ENCODE data around the gene SLC16A10.
"Not testable (repeated sequence)": the region's sequence is repeated elsewhere in the genome, so short reads cannot be mapped to it uniquely, and the experiment has no call there.

SLC16A10 gene

DNA sequence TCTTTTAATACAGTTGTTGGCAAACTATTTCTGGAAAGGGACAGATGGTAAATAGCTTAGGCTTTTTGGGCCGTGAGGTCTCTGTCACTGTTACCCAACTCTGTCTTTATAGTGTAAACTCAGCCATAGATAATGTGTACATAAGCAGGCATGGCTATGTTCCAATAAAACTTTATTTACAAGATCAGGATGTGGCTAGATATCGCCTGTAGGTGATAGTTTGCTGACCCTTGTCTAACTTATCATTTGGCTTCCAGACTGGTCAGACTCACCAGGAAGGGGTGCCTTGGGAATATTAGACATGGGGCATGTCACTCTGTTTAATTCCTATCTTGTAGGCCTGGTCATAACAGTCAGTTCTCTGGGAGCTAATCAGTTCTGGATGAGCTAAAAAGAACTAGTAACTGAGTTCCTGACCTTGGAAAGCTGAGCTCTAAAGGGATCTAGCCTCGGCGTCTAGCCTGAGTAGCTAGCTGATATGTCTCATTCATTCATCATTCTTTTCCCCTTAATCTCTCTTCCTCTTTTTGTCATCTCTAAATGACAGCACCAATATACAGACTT is 163.6 kb downstream of the SLC16A10 start:
- FAIRE-seq (no peak), DNase-seq (ENCODE audit: insufficient read length, low spot score) (no peak)

DNA sequence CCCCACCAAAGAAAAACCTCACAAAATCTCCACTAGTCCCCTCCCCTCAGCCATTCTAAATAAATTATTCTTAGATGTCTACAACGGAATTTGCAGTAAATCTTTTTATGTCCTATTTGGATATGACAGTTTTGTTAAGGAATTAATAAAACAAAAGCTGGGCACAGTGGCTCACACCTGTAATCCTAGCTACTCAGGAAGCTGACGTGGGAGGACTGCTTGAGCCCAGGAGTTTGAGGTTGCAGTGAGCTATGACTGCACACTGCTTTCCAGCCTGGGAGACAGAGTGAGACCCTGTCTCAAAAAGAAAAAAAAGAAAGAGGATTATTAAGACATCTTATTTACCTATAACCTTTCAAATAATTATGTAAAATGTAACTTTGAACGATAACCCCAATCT is 165.4 kb downstream of the SLC16A10 start:
- DNase-seq (ENCODE audit: insufficient read length, low spot score): no peak
- no peak for FAIRE-seq

DNA sequence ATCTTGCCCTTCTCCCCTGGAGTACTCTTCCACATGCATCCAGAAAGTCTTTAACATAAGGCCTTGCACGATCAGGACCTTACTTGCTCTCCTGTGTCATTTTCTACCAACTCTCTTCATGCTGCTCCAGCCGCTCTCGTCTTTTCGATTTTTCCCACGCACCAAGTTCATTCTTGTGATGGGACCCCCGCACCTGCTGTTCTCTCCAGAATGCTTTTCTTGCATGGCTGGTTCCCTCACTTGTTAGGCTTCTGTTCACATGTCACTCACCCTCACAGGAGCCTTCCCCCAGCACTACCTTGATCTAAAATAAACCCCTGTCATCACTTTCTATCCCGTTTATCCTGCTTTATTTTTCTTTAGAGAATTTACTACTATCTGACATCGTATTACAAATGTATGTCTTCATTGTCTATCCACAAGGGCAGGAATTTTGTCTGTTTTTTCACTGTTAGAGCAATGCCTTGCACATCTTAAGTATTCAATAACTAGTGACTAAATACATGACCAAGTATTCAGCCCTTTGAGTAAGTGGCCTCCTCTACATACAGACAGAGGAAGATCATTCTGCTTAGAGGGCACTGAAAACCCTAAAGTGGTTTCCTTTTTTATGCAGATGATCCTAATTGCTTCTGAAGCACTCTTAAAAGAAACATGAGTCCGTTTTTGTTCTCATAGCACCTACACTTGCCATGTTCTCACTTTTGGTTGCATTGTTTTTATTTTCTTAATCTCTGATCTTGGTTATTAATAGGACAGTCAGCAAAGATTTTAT is 166.9 kb downstream of the SLC16A10 start:
- no peak for FAIRE-seq
- no peak for DNase-seq (ENCODE audit: insufficient read length, low spot score)

DNA sequence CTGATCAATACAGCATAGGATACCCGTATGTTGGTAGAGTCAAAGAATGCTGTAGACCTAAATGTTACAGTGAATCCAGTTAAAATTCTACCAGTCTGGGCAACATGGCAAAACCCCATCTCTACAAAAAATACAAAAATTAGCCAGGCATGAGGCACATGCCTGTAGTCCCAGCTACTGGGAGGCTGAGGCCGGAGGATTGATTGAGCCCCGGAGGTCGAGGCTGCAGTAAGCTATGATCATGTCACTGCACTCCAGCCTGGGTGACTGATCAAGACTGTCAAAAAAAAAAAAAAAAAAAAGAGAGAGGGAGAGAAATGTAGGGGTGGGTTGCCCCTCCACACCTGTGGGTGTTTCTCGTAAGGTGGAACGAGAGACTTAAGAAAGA is 167.5 kb downstream of the SLC16A10 start:
- no peak for DNase-seq (ENCODE audit: insufficient read length, low spot score)
- no peak for FAIRE-seq

DNA sequence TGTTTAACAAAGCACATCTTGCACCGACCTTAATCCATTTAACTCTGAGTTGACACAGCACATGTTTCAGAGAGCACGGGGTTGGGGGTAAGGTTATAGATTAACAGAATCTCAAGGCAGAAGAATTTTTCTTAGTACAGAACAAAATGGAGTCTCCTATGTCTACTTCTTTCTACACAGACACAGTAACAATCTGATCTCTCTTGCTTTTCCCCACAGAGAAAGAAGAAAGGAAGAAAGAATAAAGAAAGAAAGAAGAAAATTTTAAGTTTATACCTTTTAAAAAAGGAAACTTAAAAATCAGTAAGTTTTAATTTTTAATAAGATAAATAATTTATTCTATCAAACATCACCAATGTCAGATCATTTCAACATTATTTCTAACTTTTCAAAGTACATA is 168.5 kb downstream of the SLC16A10 start:
- not testable (repeated sequence) for FAIRE-seq; DNase-seq (ENCODE audit: insufficient read length, low spot score)

DNA sequence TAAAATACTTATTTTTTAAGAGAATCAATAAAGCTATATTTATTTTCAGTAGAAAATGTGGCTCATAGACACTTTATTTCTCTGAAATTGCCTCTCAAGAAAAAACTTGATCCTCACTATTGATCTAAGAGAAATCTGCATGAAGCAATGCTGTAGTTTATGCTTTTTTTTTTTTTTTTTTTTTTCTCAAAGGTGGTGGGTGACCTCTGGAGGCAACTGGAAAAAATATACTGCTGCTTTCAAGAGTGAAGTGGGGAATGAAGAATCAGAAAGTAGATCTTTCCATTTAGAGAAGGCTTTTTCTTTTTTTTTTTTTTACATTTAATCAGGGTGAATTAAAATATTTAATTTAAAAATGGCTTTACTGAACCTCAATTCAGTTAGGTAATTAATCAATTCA is 169.3 kb downstream of the SLC16A10 start:
- FAIRE-seq (no peak), DNase-seq (ENCODE audit: insufficient read length, low spot score) (peak; percentile 25)

DNA sequence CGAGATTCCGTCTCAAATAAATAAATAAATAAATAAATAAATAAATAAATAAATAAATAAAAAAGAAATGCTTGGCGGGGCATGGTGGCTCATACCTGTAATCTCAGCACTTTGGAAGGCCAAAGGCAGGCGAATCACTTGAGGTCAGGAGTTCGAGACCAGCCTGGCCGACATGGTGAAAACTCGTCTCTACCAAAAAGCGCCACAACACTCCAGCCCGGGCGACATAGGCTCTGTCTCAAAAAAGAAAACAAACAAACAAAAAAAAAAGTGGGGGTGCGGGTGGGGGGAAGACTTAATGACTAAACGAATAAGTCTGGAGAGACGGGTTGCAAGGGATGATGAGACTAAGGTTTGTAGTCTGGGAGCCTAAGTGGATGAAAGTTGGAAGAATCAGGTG is 170.7 kb downstream of the SLC16A10 start:
- FAIRE-seq (no peak), DNase-seq (ENCODE audit: insufficient read length, low spot score) (no peak)

DNA sequence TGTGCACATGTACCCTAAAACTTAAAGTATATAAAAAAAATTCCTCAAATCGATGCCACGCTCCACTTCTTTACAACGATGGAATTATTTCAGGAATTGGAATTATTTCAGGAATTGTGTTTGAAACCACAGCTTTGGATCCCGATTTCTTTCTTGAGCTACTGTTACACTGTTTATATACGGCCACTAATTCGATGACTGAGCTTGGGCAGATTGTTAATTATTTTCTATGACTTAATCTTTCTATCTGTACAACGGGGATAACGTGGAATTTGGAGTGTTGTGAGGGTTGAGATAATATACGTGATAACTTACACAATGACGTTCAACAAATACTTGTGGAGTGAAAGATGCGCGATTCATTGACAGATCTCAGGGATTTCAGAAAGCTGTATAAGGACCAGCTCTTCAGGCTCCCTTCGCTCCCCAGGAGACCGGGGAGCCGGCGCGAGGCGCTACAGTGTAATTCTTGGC is 171.3 kb downstream of the SLC16A10 start:
- FAIRE-seq: no peak
- peak; percentile 3 for DNase-seq (ENCODE audit: insufficient read length, low spot score)

DNA sequence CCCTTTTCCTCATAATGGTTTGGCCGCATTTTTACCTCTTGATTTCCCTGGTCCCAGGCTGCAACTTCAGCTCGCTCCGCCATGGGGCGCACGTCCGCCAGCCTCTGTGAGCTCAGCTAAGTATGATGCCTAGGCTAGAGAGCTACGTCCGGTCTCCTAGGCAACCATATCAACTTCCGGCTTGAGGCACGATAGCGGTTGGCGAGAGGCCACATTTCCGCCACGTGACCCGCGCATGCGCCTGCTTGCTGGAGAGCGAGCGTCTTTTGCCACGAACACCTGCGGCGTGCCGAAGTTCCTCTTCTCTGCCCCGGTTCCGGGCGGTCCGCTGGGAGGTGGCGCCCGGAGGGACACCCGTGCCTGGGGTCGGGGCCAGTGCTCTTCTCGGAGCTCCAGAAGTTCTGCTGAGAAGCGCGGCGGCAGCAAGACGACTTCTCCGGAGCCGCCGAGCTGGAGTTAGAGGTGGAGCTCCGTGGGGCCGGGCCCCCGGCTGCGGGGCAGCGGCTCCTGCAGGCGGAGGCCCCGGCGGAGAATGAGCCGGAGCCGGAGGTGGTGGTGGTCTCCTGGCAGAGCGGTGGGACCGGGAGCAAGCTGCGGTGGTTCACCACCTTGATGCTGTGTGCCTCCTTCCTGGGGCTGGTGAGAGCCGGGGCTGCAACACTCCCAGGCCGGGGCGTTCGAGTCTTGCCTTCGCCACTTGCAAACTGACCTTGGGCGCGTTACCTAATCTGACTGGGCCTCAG is 172.0 kb downstream of the SLC16A10 start:
- FAIRE-seq (peak; percentile 97), DNase-seq (ENCODE audit: insufficient read length, low spot score) (peak; percentile 96)

DNA sequence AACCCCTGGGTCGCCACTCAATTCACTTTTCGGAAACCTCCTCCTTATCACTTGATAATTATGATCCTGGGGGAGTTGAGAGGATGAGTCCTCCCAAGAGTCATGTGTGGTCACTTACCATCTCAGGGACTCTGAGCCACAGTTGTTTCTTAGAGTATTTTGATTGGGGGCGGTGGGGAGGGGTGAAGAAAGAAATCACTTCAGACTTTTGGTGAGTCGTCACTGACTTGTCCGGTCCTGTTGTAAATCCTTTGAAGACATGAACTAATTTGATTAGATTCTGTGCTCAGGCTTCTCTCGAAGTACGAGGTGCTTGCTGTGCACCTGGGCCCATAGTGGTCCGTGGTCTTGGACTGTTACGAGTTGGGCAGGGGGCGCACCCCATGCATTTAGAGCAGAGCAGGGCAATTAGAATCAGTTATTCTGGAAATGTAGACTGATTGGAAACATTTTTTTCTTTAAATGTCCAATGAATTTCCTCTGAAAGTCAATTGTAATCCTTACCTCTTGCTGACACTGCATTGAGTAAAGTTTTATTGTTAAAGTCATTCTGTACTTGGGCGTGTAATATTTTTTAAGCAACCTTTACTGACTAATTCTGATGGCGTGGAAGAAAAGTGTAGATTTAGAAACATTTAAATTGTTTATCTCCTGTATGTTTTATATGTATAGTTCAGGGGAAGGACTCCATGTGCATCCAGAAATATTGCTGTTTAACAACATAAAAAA is 173.4 kb downstream of the SLC16A10 start:
- FAIRE-seq (no peak), DNase-seq (ENCODE audit: insufficient read length, low spot score) (peak; percentile 5)

DNA sequence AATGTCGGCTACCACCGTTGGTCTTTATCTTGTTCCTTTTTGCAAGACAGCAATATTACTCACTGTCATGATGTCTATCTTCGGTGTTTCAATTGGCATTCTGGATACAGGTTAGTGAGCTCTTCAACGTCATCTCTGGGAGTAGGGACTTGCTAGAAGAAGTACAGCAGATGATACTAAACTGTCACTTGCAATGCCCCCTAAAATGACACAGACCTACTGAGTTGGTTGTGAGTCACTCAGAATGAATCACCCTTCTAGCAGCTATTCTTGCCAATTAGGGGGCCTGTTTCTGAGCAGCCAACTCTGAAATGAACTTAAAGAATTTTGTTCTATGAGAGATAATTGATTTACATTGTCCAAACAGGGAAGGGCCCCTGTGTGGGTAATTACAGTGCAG is 176.5 kb downstream of the SLC16A10 start:
- DNase-seq (ENCODE audit: insufficient read length, low spot score) (peak; percentile 68), FAIRE-seq (peak; percentile 55)

DNA sequence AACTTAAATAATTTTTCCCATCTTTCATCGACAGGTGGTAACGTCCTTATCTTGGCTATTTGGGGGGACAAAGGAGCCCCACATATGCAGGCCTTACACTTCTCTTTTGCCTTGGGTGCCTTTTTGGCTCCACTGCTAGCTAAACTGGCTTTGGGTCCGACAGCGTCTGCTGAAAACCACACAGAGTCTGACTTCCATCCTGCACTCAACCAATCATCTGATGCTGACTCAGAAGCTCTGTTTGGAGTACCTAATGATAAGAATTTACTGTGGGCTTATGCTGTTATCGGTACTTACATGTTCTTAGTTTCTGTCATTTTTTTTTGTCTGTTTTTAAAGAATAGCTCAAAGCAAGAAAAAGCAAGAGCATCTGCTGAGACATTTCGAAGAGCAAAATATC is 178.5 kb downstream of the SLC16A10 start:
- no peak for DNase-seq (ENCODE audit: insufficient read length, low spot score)

DNA sequence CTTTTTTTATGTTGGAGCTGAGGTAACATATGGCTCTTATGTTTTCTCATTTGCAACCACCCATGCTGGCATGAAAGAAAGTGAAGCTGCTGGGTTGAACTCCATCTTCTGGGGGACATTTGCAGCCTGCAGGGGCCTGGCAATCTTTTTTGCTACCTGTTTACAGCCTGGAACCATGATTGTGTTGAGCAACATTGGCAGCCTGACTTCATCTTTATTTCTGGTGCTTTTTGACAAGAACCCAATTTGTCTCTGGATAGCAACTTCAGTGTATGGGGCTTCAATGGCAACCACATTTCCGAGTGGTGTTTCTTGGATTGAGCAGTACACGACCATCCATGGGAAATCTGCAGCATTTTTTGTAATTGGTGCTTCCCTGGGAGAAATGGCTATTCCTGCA is 179.0 kb downstream of the SLC16A10 start:
- FAIRE-seq (no peak), DNase-seq (ENCODE audit: insufficient read length, low spot score) (no peak)

More for the DNA sequence above, 178.5 kb downstream of the SLC16A10 start:
- FAIRE-seq: no peak

DNA sequence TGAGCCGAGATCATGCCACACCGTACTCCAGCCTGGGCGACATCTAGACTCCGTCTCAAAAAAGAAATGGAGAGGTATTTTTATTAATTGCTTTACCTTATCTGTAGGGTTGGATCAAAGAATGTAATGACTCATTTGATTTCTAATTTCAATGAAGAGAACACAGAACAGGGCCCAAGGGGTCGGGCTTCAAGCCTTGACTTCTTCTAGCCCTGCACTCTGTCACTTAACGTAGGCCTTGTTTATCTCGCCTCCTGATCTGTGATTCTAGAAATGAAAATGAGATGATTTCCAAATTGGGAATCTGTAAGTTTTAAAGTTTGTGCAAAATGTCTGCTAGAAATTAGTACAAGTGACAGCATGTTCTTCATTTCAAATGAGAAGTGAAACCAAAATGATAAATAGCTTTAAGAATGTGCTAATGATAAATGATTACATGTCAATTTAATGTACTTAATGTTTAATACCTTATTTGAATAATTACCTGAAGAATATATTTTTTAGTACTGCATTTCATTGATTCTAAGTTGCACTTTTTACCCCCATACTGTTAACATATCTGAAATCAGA is 180.5 kb downstream of the SLC16A10 start:
- FAIRE-seq (no peak), DNase-seq (ENCODE audit: insufficient read length, low spot score) (no peak)

DNA sequence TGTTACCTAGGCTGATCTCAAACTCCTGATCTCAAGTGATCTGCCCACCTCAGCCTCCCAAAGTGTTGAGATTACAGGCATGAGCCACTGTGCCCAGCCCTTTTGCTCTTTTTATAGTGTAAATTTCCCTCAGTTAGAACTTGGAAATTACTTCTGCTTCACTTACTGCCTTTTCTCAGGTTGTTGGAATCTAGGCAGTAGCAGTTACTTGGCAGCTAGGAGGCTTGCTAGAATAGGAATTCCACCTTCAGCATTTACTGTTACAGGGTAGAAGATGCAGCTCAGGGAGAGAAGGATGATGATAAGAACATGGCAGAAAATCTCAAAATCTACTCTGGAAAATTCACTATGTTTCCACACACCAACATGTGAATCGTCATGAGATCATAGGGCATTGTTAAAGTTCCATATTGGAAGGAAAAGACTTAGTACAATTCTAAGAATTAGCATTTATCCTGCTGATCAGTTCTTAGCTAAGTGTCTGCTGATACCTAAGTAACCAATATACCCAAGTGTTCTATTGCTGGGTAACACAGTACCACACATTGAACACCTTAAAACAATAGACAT is 182.2 kb downstream of the SLC16A10 start:
- FAIRE-seq (no peak), DNase-seq (ENCODE audit: insufficient read length, low spot score) (no peak)

DNA sequence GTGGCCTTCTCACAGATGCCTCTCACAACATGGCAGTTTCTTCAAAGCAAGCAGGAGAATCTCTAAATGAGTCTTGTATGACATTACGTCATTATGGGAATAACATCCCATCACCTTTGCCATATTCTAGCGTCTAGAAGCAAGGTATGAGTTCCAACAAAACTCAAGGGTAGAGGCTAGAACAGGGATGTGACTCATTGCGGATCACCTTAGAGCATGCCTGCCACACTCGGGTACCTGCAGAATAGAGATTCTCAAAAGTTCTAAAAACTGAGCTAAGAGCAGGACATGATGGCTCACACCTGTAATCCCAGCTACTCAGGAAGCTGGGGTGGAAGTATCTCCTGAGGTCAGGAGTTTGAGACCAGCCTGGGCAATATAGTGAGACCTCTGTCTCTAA is 182.8 kb downstream of the SLC16A10 start:
- FAIRE-seq (no peak), DNase-seq (ENCODE audit: insufficient read length, low spot score) (no peak)

DNA sequence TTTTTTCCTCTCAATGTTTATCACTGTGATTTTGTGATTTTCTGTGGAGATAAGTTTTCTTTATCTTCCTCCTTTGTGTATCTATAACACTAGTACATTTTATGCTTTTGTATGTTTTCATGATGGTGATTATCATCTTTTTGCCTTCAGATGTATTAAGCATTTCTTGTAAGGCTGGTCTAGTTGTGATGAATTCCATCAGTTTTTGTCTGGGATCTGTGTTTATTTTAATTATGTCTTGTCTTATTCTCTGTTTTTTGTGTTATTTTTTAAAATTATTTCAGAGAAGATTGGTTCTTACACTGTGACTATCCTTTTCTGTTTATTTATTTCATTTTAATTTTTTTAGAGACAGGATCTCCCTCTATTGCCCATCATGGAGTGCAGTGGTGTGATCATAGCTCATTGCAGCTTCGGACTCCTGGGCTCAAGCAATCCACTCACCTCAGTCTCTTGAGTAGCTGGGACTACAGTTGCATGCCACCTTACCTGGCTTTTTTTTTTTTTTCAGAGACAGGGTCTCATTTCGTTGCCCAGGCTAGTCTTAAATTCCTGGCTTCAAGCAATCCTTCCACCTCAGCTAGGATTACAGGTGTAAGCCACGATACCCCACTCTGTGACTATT is 187.4 kb downstream of the SLC16A10 start:
- FAIRE-seq: no peak
- DNase-seq (ENCODE audit: insufficient read length, low spot score): no peak

DNA sequence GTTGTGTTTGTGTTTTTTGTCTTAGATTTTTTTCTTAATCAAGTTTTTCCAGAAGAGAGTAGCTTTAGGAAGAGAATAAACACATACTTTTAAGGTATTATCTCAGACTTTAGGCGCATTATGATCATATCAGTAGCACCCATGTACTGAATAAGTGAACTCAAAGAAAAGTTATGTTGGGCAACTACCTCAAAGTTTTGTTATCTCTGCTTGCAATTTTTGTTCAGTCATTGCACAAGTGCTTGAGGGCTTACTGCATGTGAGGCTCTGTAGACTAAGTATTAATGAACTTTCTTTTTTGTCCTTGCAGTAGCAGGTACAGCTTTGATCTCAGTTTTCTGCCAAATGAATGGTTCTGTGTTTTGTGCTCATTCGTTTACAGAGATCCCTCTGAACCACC is 189.0 kb downstream of the SLC16A10 start:
- no peak for DNase-seq (ENCODE audit: insufficient read length, low spot score)
- FAIRE-seq: no peak

DNA sequence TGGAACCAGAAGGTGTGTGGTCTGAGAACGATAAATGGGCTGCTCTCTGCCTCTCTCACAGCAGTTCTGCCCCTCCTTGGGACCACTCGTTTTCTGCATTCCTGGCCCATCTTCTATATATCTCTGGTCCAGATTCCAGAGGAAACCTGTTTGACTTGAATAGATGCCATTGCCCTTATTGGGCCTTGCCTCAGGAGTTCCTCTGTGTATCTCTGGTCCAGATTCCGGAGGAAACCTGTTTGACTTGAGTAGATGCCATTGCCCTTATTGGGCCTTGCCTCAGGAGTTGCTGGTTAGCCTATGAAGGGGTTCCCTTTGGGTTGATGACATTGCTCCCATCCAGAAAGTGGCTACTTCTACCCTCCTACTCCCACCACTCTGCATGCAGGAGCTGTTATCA is 189.4 kb downstream of the SLC16A10 start:
- FAIRE-seq (no peak), DNase-seq (ENCODE audit: insufficient read length, low spot score) (no peak)

DNA sequence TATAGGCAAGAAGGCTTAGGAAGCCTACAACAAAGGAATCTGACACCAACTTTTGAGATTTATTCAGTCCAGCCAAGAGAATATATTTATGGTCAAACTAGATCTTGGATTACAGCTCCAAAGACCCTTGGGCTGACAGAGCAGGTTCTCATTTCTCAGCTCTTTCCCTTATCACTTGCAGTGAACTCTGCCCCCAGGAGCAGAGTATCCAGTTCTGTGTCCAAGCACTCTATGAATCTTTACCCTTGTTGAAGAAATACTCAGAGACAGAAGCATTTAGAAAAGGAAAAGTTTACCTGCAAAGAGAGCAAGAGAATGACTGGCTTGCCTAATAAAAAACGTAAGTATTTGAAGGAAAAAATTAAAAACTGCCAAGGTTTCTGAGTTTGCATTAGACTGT is 190.5 kb downstream of the SLC16A10 start:
- DNase-seq (ENCODE audit: insufficient read length, low spot score): no peak
- FAIRE-seq: no peak
